Activated CD8-positive, alpha-beta memory T cell treated with anti-CD3 and anti-CD28 coated beads for 48 hours (primary cell): ENCODE results near the gene DHRSX.
"Not testable (repeated sequence)": the region's sequence is repeated elsewhere in the genome, so short reads cannot be mapped to it uniquely, and the experiment has no call there.

ENCODE experiments used
- DNase-seq, 3 experiments: peaks; one replicate each; pipeline ENCODE4 v3.0.0-alpha.2; 2020; ENCODE audit warnings: low read depth in 2 of 3, low spot score in 2 of 3

The DHRSX gene

DNA sequence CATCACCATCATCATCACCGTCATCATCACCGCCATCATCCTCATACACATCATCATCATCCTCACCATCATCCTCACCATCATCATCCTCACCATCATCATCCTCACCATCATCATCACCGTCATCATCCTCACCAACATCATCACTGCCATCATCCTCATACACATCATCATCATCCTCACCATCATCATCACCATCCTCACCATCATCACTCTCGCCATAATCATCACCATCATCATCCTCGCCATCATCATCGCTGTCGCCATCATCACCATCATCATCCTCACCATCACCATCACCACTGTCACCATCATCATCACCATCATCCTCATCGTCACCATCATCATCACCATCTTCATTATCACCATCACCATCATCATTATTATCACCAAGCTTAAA is 19.8 kb upstream of the DHRSX start:
- no peak for DNase-seq

DNA sequence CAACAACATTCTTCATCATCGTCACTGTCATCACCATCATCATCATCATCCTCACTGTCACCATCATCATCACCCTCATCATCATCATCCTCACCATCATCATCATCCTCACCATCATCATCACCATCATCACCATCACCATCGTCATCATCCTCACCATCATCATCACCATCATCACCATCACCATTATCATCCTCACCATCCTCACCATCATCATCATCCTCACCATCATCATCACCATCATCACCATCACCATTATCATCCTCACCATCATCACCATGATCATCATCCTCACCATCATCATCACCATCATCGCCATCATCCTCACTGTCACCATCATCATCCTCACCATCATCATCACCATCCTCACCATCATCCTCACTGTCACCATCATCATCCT is 18.9 kb upstream of the DHRSX start:
- DNase-seq: not testable (repeated sequence)

DNA sequence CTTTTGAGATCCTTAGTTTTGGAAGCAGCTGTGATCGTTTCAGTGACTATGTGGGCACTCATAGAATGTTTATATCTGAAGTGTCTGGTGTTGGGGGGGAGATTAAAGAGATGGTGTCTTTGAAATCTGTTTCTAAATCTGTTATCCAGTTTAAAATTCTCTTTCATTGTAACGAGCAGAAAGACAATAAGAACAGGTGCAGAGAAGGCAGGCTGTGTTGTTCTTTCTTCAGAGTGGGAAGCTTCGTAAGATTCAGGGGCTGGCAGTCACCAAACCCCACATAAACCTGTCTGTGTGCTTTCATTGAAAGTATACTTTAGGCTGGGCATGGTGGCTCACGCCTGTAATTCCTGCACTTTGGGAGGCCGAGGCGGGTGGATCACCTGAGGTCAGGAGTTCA is 16.3 kb upstream of the DHRSX start:
- DNase-seq: no peak

DNA sequence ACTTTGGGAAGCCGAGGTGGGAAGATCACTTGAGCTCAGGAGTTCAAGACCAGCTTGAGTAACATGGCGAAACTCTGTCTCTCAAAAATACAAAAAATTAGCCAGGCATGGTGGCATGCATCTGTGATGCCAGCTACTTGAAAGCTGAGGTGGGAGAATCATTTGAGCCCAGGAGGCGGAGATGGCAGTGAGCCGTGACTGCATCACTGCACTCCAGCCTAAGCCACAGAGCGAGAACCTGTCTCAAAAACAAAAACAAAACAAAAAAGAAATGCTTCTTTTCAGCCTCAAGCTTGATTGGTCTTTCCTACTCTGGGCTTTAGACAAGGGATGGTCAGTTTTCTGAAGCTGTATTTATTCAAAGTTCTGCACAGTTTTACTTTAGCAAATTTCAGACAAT is 15.8 kb upstream of the DHRSX start:
- no peak for DNase-seq

DNA sequence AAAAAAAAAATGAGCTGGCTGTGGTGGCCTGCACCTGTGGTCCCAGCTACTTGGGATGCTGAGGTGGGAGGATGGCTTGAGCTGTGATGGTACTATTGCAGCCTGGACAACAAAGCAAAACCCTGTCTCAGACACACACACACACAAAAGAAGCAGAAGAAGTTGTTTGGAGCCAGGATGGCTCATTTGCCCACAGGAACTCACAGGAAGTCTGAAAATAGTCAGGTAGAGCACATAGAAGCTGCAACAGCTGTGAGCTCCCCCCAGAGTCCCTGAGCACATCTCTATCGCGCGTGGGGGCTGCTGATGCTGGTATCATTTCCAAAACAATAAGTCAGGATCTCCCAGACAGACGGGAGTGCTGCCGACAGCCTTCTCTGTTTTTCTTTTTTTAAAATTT is 13.4 kb upstream of the DHRSX start:
- DNase-seq: no peak

DNA sequence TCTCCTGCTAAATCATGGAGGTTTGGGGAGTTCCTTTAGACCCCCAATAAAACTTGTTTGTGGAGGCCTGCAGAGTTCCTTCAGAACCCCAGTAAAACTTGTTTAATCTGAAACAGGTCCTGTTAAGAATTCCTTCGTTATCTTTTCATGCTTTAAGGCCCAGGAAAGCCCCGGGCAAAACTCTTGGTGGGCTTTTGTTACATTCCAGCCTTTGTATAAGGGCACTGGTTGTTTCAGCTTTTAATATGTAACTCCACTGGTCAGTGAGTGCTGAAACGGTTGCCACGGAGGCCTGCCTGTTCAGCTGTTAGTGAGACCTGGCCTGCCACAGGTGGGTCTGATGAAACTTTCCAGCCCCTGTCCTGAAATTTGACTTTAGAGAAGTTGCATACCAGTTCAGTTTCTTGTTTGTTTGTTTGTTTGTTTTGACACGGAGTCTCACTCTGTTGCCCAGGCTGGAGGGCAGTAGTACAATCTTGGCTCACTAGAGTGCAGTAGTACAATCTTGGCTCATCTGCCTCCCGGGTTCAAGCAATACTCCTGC is 12.4 kb upstream of the DHRSX start:
- no peak for DNase-seq

DNA sequence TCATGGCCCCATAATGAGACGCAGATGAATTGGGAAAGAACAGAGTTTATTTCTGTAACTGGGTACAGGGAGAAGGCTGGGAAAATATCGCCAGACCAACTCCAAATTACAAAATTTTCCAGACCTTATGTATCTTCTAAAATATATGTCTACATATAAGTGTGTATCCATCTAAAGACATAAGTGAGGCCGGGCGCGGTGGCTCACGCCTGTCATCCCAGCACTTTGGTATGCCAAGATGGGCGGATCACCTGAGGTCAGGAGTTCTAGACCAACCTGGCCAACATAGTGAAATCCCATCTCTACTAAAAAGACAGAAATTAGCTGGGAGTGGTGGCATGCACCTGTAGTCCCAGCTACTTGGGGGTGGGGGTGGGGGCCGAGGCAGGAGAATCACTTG is 11.7 kb upstream of the DHRSX start:
- no peak for DNase-seq

DNA sequence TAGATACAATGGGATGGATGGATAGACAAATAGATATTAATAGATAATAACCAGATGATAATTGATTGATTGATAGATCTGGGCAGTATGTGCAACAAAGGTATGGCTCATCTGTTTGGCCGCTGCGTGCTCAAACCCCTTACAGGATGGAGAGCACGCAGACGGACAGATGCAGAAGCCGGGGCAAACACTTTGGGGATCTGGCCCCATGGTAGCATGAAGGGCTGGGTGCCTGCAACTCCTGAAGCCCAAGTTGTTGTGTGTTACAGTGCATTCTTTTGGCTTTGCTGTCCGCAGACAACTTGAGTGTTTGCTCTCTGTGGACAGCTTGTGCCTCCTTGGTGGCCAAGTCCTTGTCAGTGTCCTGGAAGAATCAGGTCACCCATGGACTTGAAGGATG is 10.6 kb upstream of the DHRSX start:
- DNase-seq: no peak

DNA sequence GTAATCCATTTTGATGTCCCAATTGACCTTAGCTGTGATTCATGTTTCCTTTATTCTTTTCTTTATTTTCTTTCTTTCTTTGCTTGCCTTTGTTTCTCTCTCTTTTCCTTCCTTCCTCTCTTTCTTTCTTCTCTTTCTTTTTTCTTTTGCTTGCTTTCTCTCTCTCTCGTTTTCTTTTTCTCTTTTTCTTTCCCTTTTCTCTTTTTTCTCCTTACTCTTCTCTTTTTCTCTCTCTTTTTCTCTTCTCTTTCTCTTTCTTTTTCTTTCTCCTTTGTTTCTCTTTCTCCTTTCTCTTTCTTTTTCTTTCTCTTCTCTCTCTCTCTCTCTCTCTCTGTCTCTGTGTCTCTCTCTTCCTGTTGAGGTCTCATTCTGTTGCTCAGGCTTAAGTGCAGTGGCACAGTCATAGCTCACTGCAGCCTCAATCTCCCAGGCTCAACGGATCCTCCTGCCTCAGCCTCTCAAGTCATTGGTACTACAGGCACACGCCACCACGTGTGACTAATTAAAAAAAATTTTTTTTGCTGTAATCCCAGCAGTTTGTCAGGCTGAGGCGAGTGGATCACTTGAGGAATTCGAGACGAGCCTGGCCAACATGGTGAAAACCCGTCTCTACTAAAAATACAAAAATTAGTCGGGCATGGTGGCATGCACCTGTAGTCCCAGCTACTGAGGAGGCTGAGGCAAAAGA is 8.0 kb upstream of the DHRSX start:
- no peak for DNase-seq

DNA sequence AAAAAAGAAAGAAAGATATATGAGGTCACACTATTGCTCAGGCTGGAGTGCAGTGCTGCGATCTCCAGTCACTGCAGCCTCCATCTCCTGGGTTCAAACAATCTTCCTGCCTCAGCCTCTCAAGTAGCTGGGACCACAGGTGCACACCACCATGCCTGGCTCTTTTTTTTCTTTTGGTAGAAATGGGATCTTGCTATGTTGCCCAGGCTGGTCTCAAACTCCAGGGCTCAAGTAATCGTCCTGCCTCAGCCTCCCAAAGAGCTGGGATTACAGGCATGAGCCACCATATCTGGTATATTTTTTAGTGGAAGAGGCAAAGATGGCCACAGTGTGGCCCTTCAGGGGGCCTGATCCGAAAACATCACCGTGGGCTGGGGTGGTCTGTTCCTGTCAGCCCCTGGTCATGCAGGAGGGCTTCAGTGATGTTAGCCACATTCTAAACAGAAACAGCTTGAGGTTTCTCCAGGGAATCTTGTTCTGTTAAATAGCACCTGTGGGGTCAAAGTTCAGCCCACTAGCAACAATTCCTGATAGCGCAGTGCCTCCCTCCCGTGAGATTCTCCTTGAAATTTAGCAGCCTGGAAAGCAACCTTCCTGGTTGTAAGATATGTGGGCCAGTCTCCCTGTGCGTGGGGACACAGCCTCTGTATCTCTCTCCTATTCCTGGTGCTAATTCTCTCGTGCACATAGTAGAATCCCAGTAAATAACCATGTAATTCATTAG is 7.3 kb upstream of the DHRSX start:
- no peak for DNase-seq

DNA sequence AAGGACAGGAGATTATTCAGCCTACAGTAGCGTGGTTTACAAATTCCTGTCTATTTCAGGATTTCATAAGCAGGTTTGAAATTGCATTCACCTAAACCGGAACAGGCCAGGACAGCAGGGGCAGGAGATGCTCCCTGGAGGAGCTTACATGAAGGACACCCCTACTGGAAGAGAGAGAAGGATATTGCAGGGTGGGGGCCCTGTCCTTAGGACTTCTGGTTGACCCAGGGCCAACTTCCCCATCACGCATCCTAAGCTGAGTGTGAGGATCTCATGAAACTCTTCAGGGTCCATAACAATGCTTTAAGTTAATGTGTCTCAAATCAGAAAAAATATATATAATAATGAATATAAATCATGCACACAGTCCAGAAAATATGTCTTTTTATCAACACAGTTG is 6.4 kb upstream of the DHRSX start:
- DNase-seq: no peak

DNA sequence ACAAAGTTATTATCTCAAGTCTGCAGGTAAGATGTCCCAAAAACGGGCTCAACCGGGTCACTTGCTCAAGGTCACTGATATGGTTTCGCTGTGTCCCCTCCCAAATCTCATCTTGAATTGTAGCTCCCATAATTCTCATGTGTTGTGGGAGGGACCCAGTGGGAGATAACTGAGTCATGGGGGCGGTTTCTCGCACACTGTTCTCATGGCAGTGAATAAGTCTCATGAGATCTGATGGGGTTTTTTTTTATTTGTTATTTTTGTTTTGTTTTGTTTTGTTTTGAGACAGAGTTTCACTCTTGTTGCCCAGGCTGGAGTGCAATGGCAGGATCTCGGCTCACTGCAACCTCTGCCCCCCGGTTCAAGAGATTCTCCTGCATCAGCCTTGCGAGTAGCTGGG is 4.6 kb upstream of the DHRSX start:
- not testable (repeated sequence) for DNase-seq

DNA sequence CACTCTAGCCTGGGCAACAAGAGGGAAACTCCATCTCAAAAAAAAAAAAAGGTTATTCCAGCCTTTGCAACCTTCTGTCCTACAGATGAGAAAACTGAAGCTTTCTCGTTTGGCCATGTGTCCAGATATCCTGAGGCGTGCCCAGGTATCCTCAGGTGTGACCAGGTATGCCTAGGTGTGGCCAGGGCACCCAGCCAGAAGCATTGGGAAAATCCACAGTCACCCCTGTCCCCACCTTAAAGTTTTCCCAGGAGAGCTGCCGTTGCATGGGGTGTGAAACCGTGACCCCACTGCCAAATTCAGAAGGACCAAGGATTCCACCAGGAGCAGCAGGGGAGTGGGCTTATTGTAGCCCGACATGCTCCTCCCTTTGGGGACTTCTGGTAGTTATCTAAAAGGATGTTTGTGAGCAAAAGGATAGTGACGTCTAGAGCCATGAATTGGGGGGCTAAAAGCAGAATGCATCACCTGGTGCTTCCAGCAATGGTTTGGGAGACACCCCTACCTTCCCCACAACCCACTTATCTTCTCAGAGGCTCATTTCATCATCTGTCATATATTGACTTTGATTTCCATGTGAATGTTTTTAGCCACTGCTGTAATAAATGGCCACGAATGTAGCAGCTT is 4.0 kb upstream of the DHRSX start:
- no peak for DNase-seq

DNA sequence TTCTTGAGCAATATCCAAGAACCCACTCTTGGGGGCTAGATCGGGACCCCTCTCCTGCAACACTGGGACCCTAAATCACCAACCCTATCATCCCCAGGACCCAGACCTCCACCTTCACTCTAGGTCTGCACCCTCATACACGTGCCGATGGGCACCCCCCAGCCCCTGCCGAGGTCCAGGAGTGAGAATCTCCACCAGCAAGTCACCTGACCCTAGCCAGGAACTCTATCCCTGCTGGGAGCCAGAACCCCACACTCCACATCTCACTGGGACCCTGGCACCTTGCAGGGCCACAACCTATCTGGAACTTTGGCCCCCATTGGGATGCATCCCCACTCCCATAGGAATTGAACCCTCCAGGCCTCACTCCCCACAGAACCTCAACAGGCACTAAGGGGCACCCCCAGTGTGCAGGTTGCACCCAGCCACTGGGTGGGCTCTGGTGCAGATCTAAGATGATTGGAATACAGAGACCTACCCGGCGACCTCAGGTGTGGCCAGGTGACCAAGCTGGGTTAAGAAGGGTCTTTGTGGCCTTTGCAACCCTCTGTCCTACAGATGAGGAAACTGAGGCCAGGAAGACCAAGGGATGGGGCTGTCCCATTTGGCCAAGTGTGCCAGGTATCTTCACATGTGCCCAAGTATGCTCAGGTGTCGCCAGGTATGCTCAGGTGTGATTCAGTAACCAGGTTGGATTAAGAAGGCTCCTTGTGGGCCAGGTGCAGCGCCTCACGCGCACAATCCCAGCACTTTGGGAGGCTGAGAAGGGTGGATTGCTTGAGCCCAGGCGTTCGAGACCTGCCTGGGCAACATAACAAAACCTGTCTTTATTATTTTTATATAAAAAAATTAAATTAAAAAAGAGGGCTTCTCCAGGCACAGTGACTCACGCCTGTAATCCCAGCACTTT is 3.1 kb upstream of the DHRSX start:
- DNase-seq: no peak

DNA sequence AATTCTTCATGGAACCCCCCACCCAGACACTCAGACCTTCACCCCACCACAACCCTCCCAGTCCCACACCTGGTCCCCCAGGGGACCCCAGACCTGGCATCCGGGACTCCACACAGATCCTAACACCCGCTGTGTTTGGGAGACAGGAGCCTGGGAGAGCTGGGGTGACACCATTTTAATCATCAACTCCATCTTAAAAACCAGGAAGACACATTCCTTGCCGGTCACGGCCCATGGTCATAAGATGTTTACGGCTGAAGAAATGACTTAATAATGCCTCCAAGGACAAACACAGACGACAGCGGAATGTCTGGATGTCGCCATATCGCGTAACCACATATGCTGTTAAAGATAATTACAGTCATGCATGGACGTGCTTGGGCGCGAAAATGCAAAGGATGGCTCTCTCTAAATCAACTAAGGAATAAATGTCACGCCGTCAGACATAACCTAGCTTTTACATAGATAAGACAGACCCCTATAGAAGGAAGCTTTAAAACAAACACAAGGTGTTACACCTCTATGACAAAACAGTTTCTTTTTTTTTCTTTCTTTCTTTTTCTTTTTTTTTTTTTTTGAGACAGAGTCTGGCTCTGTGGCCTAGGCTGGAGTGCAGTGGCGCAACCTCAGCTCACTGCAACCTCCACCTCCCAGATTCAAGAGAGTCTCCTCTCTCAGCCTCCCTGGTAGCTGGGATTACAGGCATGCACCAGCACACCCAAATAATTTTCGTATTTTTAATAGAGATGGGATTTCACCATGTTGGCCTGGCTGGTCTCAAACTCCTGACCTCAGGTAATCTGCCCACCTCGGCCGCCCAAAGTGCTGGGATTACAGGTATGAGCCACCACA is 2.1 kb upstream of the DHRSX start:
- no peak for DNase-seq

DNA sequence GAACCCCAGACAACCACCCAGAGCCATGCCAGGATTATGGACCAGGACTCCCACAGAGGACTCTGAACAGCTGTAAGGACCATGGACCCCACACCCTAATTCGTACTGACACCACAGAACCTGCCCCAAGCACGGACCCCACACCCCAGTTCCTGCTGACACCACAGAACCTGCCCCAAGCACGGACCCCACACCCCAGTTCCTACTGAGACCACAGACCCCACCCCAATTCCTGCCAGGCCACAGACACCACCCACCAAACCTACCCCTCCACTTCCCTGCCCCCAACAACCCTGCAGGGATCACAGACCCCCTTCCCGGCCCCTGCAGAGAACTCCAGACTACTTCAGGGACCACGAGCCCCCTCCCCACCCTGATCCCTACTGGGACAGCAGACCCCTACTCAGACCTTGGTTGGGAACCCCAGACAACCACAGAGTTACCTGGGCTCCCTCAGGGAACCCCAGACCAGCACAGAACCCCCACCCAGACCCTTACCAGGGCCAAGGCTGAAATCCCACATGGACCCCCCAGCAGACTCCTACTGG is 1.4 kb upstream of the DHRSX start:
- DNase-seq: no peak

DNA sequence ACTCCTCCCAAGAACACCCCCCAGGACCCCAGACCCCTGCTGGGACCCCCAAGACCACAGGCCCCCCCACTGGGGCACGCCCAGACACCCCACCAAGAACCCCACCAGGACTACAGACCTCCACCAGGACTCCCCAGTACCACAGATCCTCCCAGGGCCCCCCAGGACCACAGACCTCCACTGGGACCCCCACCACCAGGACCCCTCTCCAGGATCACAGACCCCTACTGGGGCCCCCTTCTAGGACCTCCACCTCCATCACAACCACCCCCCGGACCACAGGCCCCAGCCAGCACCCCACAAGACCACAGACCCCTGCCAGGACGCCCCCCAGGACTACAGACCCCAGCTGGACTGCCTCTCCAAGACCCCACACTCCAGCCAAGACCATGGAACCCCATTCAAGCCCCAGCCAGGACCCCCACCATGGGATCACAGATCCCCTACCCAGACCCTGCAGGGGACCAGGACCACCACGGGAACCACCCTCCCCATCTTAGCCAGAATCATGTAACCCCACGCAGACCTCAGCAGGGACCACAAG is 855 bp upstream of the DHRSX start:
- no peak for DNase-seq

DNA sequence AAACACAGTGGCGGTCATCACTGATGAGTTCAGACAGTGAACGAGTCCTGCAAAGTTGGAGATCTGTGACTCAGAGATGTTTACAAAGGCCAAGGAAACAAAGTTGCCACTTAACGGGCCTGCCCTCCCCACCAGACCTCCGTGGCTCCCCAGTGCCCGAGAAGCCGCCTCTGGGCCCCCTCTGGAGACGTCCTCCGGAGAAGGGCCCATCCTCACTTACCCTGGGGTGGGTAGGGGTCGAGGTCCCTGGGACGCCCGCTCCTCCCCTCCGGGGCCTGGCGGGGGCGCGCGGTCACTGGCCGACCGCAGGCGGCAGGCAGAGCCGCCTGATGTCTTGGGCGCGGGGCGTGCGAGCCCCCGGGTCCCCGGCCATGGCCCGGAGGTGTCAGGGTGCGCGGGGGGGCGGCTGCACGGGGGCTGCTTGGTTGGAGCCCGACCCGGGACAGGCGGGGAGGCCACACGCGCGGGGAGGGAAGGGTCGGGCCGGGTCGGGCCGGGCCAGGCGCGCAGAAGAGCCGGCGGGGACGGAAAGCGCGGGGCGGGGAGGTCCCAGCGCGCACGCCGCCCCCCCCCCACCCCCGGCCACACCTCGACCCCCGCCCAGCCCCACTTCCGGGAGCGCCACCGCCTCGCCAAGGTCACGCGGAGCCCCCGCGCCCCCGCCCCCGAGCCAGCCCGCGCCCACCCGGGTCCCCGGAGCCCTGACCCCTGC is 529 bp downstream of the DHRSX start:
- DNase-seq: no peak

DNA sequence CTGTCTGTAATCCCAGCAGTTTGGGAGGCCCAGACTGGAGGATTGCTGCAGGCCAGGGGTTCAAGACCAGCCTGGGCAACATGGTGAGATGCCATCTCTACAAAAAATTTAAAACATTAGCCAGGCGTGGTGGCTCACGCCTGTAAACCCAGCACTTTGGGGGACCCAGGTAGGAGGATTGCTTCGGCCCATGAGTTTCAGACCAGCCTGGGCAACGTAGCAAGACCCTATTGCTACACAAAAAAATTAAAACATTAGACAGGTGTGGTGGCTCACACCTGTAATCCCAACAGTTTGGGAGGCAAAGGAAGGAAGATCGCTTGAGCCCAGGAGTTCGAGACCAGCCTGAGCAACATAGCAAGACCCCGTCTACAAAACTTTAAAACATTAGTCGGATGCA is 1.3 kb downstream of the DHRSX start:
- no peak for DNase-seq
